AG10803 (cell line): ENCODE results near the gene MAPK4.

Experiments used
- DNase-seq: peaks from one replicate; pipeline ENCODE4 v3.0.0; 2010; ENCODE audit warnings: low read depth
- H3K4me3 ChIP-seq: 2 replicates; pipeline ENCODE4 v1.5.1; 2011; ENCODE audit warnings: mild to moderate bottlenecking, low read length, control low read depth
- CTCF ChIP-seq: conservative IDR thresholded peaks from 2 replicates; pipeline ENCODE4 v1.5.1; 2011; ENCODE audit warnings: mild to moderate bottlenecking, low read length, control low read depth, inconsistent platforms

The MAPK4 gene

GRCh38 chr18:50624981-50625380 is 65.1 kb downstream of the MAPK4 start:
- TF ChIP-seq CTCF: no peak
- no peak for DNase-seq
- H3K4me3 ChIP-seq: no peak overlapping the region

GRCh38 chr18:50626317-50626716 is 66.4 kb downstream of the MAPK4 start:
- DNase-seq: no peak
- no peak for TF ChIP-seq CTCF

GRCh38 chr18:50627594-50628532 is 68.0 kb downstream of the MAPK4 start:
- DNase-seq: no peak
- no peak for TF ChIP-seq CTCF

More at GRCh38 chr18:50626317-50626716, 66.4 kb downstream of the MAPK4 start:
- no peak overlapping the region for H3K4me3 ChIP-seq

GRCh38 chr18:50628533-50628905 is 68.6 kb downstream of the MAPK4 start:
- no peak for TF ChIP-seq CTCF
- no peak overlapping the region for H3K4me3 ChIP-seq
- no peak for DNase-seq

More at GRCh38 chr18:50627594-50628532, 68.0 kb downstream of the MAPK4 start:
- no peak overlapping the region for H3K4me3 ChIP-seq

- TF ChIP-seq CTCF: no peak
- DNase-seq: no peak
- no peak overlapping the region for H3K4me3 ChIP-seq
Observed at GRCh38 chr18:50629148-50629631, 69.3 kb downstream of the MAPK4 start.

GRCh38 chr18:50630895-50631294 is 71.0 kb downstream of the MAPK4 start:
- H3K4me3 ChIP-seq: no peak overlapping the region
- TF ChIP-seq CTCF: no peak
- DNase-seq: no peak

- H3K4me3 ChIP-seq: no peak overlapping the region
- TF ChIP-seq CTCF: no peak
- no peak for DNase-seq
Observed at GRCh38 chr18:50632895-50633515, 73.1 kb downstream of the MAPK4 start.
